ENCODE results near the gene KCNA4. TPM values are rescaled to one million over a fixed set of nuclear protein-coding genes. Genes with fewer than 3 reads are reported as not detected.

The KCNA4 gene
- total RNA-seq: under 1 TPM; 0.07 to 0.35 (median 0.22) TPM

DNA sequence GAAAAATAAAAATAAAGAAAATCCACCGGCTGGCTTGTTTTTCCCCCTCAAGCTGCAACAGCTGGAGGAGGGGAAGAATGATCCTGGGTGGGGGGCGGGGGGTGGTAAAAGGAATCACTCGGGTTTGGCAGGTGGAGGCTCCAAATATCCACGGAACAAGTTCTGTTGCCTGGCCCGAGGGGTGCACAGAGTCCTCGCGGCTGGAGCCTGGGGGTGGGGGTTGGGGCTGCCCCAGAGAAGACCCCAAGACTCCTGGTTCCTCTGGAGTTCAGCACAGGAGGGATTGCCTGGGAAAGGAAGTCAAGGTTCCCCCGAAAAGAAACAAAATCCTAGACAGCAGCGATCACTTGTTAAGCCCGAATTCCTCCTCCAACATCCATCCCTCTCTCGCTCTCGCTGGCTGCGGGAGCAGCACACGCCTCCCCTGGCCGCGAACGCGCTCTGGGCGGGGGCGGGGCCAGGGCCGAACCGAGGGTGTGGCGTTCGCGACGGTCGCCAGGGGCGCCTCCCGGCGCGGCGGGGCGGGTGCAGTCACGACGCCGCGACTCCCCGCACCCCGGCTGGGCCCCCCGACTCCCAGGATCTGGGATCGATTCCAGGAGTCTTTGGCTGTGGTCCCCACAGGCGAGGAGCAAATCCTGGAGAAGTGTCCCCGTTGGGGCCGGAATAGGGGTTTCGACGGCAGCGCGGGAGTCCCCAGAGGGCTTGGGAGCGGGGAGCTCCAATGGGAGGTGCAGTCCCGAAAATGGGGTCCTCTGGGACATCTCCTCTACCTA lies at the start of gene KCNA4:
TSS of gene KCNA4 (minus strand) at position 443 of the 776 bp plus-strand sequence. CDS start 4,352 bp downstream, outside the sequence.
- WGBS, 2 donors (ENCODE audit: low coverage in 1 of 2): 0 to 2% methylated on average over 10 to 12 of the region's 50 CpGs
- H3K9me3 ChIP-seq: no peaks in the 10 kb centered on the region
- TF ChIP-seq CTCF (IDR thresholded peaks at IDR 0.05): peak in 3 of 4 experiments; percentile 26 to 36 (median 32)
- TF ChIP-seq EP300 (IDR thresholded peaks at IDR 0.05): no peak
- no peak for TF ChIP-seq POLR2A (IDR thresholded peaks at IDR 0.05)
- no peak for TF ChIP-seq POLR2AphosphoS5 (IDR thresholded peaks at IDR 0.05)
- peak within 1 kb of the TSS; percentile 44 to 49 for H3K4me3 ChIP-seq
- peak; percentile 50 for ATAC-seq
- peaks cover 54% of the 10 kb centered on the region for H3K27me3 ChIP-seq
- H3K4me1 ChIP-seq: peaks cover 0 to 19% (median 3%) of the 10 kb centered on the region in 3 donors
- H3K36me3 ChIP-seq: no peaks in the 10 kb centered on the region
- H3K27ac ChIP-seq: no peak within 1 kb of the TSS

DNA sequence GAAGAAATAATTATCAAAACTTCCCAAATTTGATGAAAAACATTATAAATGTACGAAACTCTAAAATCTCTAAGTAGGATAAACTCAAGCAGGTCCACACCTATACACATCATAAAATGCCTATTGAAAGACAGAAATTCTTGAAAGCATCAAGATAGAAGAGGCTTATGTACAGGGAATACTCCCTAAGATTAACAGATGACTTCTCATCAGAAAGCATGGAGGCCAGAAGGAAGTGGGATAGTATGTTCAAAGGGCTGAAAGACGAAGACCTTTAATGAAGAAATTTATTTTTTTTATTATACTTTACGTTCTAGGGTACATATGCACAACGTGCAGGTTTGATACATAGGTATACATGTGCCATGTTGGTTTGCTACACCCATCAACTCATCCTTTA lies 45.3 kb upstream of the KCNA4 start:
- Histone ChIP-seq H3K9me3 (peaks cover 0 to 28% (median 0%) of the 10 kb centered on the region in 3 donors), H3K4me1 (no peaks in the 10 kb centered on the region), H3K4me3 (no peak overlapping the region), H3K27ac (no peak overlapping the region), H3K27me3 (no peaks in the 10 kb centered on the region), H3K36me3 (no peaks in the 10 kb centered on the region)
- 64 to 76% methylated on average over 4 of the region's 4 CpGs for WGBS, 2 donors (ENCODE audit: low coverage in 1 of 2)
- ATAC-seq: no peak
- TF ChIP-seq POLR2AphosphoS5 (IDR thresholded peaks at IDR 0.05) (no peak), EP300 (IDR thresholded peaks at IDR 0.05) (no peak), POLR2A (IDR thresholded peaks at IDR 0.05) (no peak), CTCF (IDR thresholded peaks at IDR 0.05) (no peak)

- Histone ChIP-seq H3K27me3 (no peaks in the 10 kb centered on the region), H3K9me3 (peaks cover 0 to 12% (median 0%) of the 10 kb centered on the region in 3 donors), H3K27ac (no peak overlapping the region), H3K36me3 (no peaks in the 10 kb centered on the region), H3K4me1 (no peaks in the 10 kb centered on the region), H3K4me3 (no peak overlapping the region)
- ATAC-seq: no peak
- 71 to 90% methylated on average over 2 of the region's 2 CpGs for WGBS, 2 donors (ENCODE audit: low coverage in 1 of 2)
- TF ChIP-seq POLR2A (IDR thresholded peaks at IDR 0.05): no peak
- no peak for TF ChIP-seq CTCF (IDR thresholded peaks at IDR 0.05)
- no peak for TF ChIP-seq EP300 (IDR thresholded peaks at IDR 0.05)
- TF ChIP-seq POLR2AphosphoS5 (IDR thresholded peaks at IDR 0.05): no peak
These were observed 42.5 kb upstream of the KCNA4 start for GRCh38 chr11:30059172-30059815.

DNA sequence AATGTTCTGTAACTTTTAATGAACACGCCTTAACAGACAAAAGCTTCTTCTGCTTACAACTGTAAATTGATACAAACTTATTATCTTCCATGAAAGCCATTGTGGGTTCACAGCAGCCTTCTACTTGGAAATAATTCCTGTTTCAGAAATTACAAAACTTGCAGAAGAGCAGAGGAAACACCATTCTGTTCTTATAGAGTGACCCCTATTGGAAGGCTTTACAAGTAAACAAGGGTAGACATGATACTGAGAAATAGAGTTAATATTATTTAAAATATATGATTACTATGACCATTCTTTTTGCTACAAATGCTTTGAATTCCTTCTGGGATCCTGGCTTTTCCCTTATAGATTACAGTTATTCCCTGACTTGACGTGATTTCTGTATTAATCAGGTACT lies 32.4 kb upstream of the KCNA4 start:
- ATAC-seq: no peak

More for the DNA sequence above, 32.4 kb upstream of the KCNA4 start:
- Histone ChIP-seq H3K27me3 (no peaks in the 10 kb centered on the region), H3K36me3 (no peaks in the 10 kb centered on the region), H3K4me3 (no peak overlapping the region), H3K9me3 (no peaks in the 10 kb centered on the region), H3K4me1 (no peaks in the 10 kb centered on the region), H3K27ac (no peak overlapping the region)
- TF ChIP-seq POLR2AphosphoS5 (IDR thresholded peaks at IDR 0.05) (no peak), CTCF (IDR thresholded peaks at IDR 0.05) (no peak)
- 20 to 36% methylated on average over 2 of the region's 2 CpGs for WGBS, 2 donors (ENCODE audit: low coverage in 1 of 2)

Data from gastroesophageal sphincter (tissue), 4 donors.